Peyer's patch (tissue), 4 donors: Measurements from ENCODE around the gene SLC9A3. TPM values are rescaled to one million over a fixed set of nuclear protein-coding genes. Genes with fewer than 3 reads are reported as not detected.

Experiments
- DNase-seq, 3 donors: peaks; one replicate each; pipeline ENCODE4 v3.0.0-alpha.2; 2017 to 2019
- H3K27ac ChIP-seq, 4 donors: fragments of 200-600 bp; sonication (generic); one replicate each; pipeline ENCODE4 v1.5.1; 2016 to 2019
- H3K27me3 ChIP-seq, 2 donors: fragments of 200-600 bp; sonication (generic); one replicate each; pipeline ENCODE4 v1.5.1; 2019
- H3K36me3 ChIP-seq, 3 donors: fragments of 200-600 bp; sonication (generic); one replicate each; pipeline ENCODE4 v1.5.1; 2016 to 2019
- H3K4me1 ChIP-seq, 4 donors: fragments of 200-600 bp; sonication (generic); one replicate each; pipeline ENCODE4 v1.5.1; 2016 to 2019
- H3K4me3 ChIP-seq, 4 donors: fragments of 200-600 bp; sonication (generic); 1 replicate in 3 of 4; 2 replicates in 1 of 4; pipeline ENCODE4 v1.5.1; 2016 to 2019; ENCODE audit warnings: mild to moderate bottlenecking in 1 of 4
- H3K9me3 ChIP-seq, 4 donors: fragments of 200-600 bp; sonication (generic); one replicate each; pipeline ENCODE4 v1.5.1; 2016 to 2019; ENCODE audit warnings: mild to moderate bottlenecking in 1 of 4
- CTCF ChIP-seq, 6 experiments: fragments of 450-650 bp in 4 of 6; fragments of 200-600 bp in 2 of 6; sonication (generic) in 1 of 6; IDR thresholded peaks; one replicate each; pipeline ENCODE4 v1.5.1; 2017 to 2019; ENCODE audit warnings: antibody characterized with exemption in 6 of 6, mild to moderate bottlenecking in 3 of 6, moderate library complexity in 1 of 6
- POLR2A ChIP-seq, 2 donors: fragments of 450-650 bp; IDR thresholded peaks; one replicate each; pipeline ENCODE4 v1.5.1; 2017; ENCODE audit warnings: antibody characterized with exemption in 2 of 2, mild to moderate bottlenecking in 2 of 2, moderate library complexity in 2 of 2
- total RNA-seq, 4 donors: library from RNA; depleted of rRNA; stranded (reverse); fragments of >200 nt; gene quantifications; one replicate each; pipeline ENCODE4 v1.1.0, GENCODE V29; 2016

SLC9A3 gene
- total RNA-seq, 4 donors from 2014 or later = 16.5 to 320 (median 283) TPM

DNA sequence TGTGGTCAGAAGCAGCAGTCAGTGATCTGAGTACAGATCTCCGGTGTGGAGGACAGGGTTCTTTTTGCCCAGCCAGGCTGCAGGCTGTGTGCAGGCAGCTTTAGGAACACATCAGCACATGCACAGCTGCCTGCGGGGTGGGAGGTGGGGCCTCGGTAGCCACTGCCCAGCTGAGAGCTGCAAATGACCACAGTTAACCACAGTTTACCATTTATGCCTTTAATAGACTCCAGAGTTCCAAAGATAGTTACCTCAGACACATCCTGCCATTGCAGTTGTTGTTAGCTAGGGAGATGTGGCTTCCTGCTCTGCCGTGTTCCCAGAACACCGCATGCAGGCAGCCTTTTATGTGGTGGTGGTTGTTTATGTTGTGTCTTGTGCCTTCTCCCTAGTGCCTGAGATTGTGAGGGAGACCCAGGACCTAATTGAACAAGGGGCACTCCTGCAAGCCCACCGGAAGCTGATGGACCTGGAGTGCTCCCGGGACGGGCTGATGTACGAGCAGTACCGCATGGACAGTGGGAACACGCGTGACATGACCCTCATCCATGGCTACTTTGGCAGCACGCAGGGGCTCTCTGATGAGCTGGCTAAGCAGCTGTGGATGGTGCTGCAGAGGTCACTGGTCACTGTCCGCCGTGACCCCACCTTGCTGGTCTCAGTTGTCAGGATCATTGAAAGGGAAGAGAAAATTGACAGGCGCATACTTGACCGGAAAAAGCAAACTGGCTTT is 71.1 kb downstream of the SLC9A3 start:
- DNase-seq = peak in 2 of 3 donors; percentile 44 to 47
- no peak overlapping the region for H3K4me3 ChIP-seq

GRCh38 chr5:451587-452458 is 72.4 kb downstream of the SLC9A3 start:
- no peak overlapping the region for H3K4me3 ChIP-seq
- TF ChIP-seq CTCF (IDR thresholded peaks at IDR 0.05) = no peak
- TF ChIP-seq POLR2A (IDR thresholded peaks at IDR 0.05) = no peak
- no peak overlapping the region for H3K27ac ChIP-seq
- no peaks in the 10 kb centered on the region for H3K4me1 ChIP-seq
- peaks cover 0 to 96% (median 0%) of the 10 kb centered on the region in 3 donors for H3K36me3 ChIP-seq
- DNase-seq = no peak
- no peaks in the 10 kb centered on the region for H3K27me3 ChIP-seq
- peaks cover 0 to 8% (median 0%) of the 10 kb centered on the region in 4 donors for H3K9me3 ChIP-seq

More for the DNA sequence above, 71.1 kb downstream of the SLC9A3 start:
- Histone ChIP-seq H3K36me3 (peaks cover 0 to 96% (median 0%) of the 10 kb centered on the region in 3 donors), H3K27me3 (no peaks in the 10 kb centered on the region), H3K4me1 (no peaks in the 10 kb centered on the region), H3K9me3 (peaks cover 0 to 8% (median 0%) of the 10 kb centered on the region in 4 donors), H3K27ac (peak overlapping the region in 1 of 4 donors; percentile 53)
- TF ChIP-seq POLR2A (IDR thresholded peaks at IDR 0.05) = no peak
- no peak for TF ChIP-seq CTCF (IDR thresholded peaks at IDR 0.05)

GRCh38 chr5:449151-449550 is 75.1 kb downstream of the SLC9A3 start:
- DNase-seq = no peak
- H3K4me1 ChIP-seq = peaks cover 0 to 7% (median 2%) of the 10 kb centered on the region in 4 donors
- no peak for TF ChIP-seq CTCF (IDR thresholded peaks at IDR 0.05)
- no peak for TF ChIP-seq POLR2A (IDR thresholded peaks at IDR 0.05)
- peaks cover 0 to 8% (median 0%) of the 10 kb centered on the region in 4 donors for H3K9me3 ChIP-seq
- H3K27me3 ChIP-seq = no peaks in the 10 kb centered on the region
- peaks cover 0 to 80% (median 0%) of the 10 kb centered on the region in 3 donors for H3K36me3 ChIP-seq
- no peak overlapping the region for H3K27ac ChIP-seq
- H3K4me3 ChIP-seq = no peak overlapping the region

DNA sequence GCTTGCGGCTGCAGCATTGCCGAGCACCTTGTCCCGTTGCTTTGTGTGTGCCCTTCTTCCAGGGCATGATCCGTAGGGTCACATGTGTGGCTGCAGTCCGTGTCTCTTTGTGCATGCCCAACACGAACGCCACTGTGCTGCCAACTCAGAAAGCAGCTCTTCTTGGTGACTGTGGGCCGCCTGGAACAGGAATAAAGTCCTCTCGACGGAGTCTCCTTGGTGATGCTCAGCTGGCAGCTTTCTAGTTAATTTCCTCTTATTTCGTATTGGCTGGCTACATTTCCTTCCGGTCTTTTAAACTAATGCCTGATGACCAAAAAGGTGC is 75.5 kb downstream of the SLC9A3 start:
- Histone ChIP-seq H3K36me3 (peaks cover 0 to 76% (median 0%) of the 10 kb centered on the region in 3 donors), H3K27me3 (no peaks in the 10 kb centered on the region), H3K27ac (peak overlapping the region in 1 of 4 donors; percentile 13), H3K4me1 (peaks cover 0 to 12% (median 6%) of the 10 kb centered on the region in 4 donors), H3K4me3 (no peak overlapping the region), H3K9me3 (peaks cover 0 to 8% (median 0%) of the 10 kb centered on the region in 4 donors)
- DNase-seq = no peak
- no peak for TF ChIP-seq CTCF (IDR thresholded peaks at IDR 0.05)
- TF ChIP-seq POLR2A (IDR thresholded peaks at IDR 0.05) = no peak

- peaks cover 0 to 8% (median 0%) of the 10 kb centered on the region in 4 donors for H3K9me3 ChIP-seq
- H3K36me3 ChIP-seq = peaks cover 0 to 70% (median 0%) of the 10 kb centered on the region in 3 donors
- peaks cover 0 to 14% (median 9%) of the 10 kb centered on the region in 4 donors for H3K4me1 ChIP-seq
- H3K4me3 ChIP-seq = no peak overlapping the region
- no peak for TF ChIP-seq POLR2A (IDR thresholded peaks at IDR 0.05)
- no peak for TF ChIP-seq CTCF (IDR thresholded peaks at IDR 0.05)
- H3K27me3 ChIP-seq = no peaks in the 10 kb centered on the region
- peak overlapping the region in 1 of 4 donors; percentile 13 for H3K27ac ChIP-seq
- peak in 2 of 3 donors; percentile 47 to 60 for DNase-seq
Measured at GRCh38 chr5:448061-448765, 76.0 kb downstream of the SLC9A3 start.
